Gastroesophageal sphincter (tissue), 4 donors: ENCODE data around the gene CYP1A1. TPM values are rescaled to one million over a fixed set of nuclear protein-coding genes. Genes with fewer than 3 reads are reported as not detected.

Experiments
- ATAC-seq: fragments of 150-250 bp; one replicate; pipeline ENCODE4 v1.9.1; 2016; ENCODE audit warnings: mild to moderate bottlenecking, moderate library complexity
- H3K27ac ChIP-seq, 4 donors: fragments of 200-600 bp; sonication (generic) in 3 of 4; 1 replicate in 3 of 4; 2 replicates in 1 of 4; pipeline ENCODE4 v1.5.1; 2016 to 2019
- H3K27me3 ChIP-seq: fragments of 200-600 bp; sonication (generic); one replicate; pipeline ENCODE4 v1.5.1; 2019
- H3K36me3 ChIP-seq, 2 donors: fragments of 200-600 bp; sonication (generic); one replicate each; pipeline ENCODE4 v1.5.1; 2019; ENCODE audit warnings: control low read depth in 1 of 2
- H3K4me1 ChIP-seq, 3 donors: fragments of 200-600 bp; sonication (generic); 1 replicate in 2 of 3; 2 replicates in 1 of 3; pipeline ENCODE4 v1.5.1; 2016 to 2019; ENCODE audit warnings: control low read depth in 2 of 3
- H3K4me3 ChIP-seq, 2 donors: fragments of 200-600 bp; sonication (generic); one replicate each; pipeline ENCODE4 v1.5.1; 2019; ENCODE audit warnings: mild to moderate bottlenecking in 1 of 2, moderate library complexity in 1 of 2
- H3K9me3 ChIP-seq, 3 donors: fragments of 200-600 bp; sonication (generic); one replicate each; pipeline ENCODE4 v1.5.1; 2017 to 2019; ENCODE audit warnings: control low read depth in 2 of 3
- EP300 ChIP-seq: sonication (generic); formaldehyde crosslinking; IDR thresholded peaks from one replicate; pipeline ENCODE4 v1.6.1; 2017; ENCODE audit warnings: antibody characterized with exemption, mild to moderate bottlenecking
- POLR2A ChIP-seq, 2 donors: fragments of 450-650 bp; IDR thresholded peaks; one replicate each; pipeline ENCODE4 v1.6.1; 2017; ENCODE audit warnings: antibody characterized with exemption in 2 of 2, mild to moderate bottlenecking in 2 of 2, moderate library complexity in 1 of 2
- POLR2AphosphoS5 ChIP-seq: sonication (generic); formaldehyde crosslinking; IDR thresholded peaks from one replicate; pipeline ENCODE4 v1.6.1; 2017; ENCODE audit warnings: antibody characterized with exemption
- WGBS, 2 donors: methylation state at CpG; one replicate each; pipeline ENCODE4 v1.1.5; 2018; ENCODE audit warnings: low coverage in 1 of 2; 5-methylcytosine and 5-hydroxymethylcytosine counted together
- total RNA-seq, 4 donors: library from RNA; depleted of rRNA; stranded (reverse); fragments of >200 nt; gene quantifications; one replicate each; pipeline ENCODE4 v1.1.0, GENCODE V29; 2016
- TF ChIP-seq, protein P1 (sequence below), 4 experiments: fragments of 200-600 bp in 2 of 4; fragments of 450-650 bp in 2 of 4; sonication (generic) in 1 of 4; IDR thresholded peaks; one replicate each; pipeline ENCODE4 v1.5.1; 2017 to 2019; ENCODE audit warnings: antibody characterized with exemption in 4 of 4, mild to moderate bottlenecking in 2 of 4, moderate library complexity in 2 of 4

Gene CYP1A1
- total RNA-seq, 4 donors from 2014 or later: 0.47 to 2.2 TPM; not detected in 2

DNA sequence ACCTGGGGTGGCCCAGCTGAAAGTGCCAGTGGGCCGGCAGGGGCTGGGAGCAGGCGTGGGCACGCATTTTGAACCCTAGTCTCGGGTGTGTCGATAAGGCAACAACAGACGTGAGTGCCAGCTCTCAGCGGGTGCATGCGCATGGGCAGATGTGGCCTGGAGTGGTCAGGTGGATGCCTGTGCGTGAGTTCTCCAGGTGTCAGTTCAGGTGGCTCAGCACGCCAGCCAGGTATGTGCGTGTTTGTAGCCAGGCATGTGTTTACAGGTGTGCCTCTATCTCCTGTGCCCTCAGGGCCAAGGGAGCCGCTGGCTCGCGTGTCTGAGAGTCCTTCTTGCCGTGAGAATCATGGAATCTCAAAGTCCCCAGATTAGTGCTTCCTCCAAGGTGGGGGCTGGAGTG is 38.1 kb upstream of the CYP1A1 start:
- TF ChIP-seq POLR2A (IDR thresholded peaks at IDR 0.05): no peak
- TF ChIP-seq, protein P1, sequence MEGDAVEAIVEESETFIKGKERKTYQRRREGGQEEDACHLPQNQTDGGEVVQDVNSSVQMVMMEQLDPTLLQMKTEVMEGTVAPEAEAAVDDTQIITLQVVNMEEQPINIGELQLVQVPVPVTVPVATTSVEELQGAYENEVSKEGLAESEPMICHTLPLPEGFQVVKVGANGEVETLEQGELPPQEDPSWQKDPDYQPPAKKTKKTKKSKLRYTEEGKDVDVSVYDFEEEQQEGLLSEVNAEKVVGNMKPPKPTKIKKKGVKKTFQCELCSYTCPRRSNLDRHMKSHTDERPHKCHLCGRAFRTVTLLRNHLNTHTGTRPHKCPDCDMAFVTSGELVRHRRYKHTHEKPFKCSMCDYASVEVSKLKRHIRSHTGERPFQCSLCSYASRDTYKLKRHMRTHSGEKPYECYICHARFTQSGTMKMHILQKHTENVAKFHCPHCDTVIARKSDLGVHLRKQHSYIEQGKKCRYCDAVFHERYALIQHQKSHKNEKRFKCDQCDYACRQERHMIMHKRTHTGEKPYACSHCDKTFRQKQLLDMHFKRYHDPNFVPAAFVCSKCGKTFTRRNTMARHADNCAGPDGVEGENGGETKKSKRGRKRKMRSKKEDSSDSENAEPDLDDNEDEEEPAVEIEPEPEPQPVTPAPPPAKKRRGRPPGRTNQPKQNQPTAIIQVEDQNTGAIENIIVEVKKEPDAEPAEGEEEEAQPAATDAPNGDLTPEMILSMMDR (IDR thresholded peaks at IDR 0.05): no peak
- TF ChIP-seq POLR2AphosphoS5: no peak
- no peak for TF ChIP-seq EP300
- Histone ChIP-seq H3K4me1 (peaks cover 0 to 3% (median 0%) of the 10 kb centered on the region in 3 donors), H3K27ac (peak overlapping the region in 1 of 4 donors; percentile 15), H3K27me3 (peaks cover 48% of the 10 kb centered on the region), H3K36me3 (no peaks in the 10 kb centered on the region), H3K9me3 (no peaks in the 10 kb centered on the region), H3K4me3 (no peak overlapping the region)
- ATAC-seq: no peak
- WGBS, 2 donors: no CpG with 5 or more reads among the region's 15 CpGs

DNA sequence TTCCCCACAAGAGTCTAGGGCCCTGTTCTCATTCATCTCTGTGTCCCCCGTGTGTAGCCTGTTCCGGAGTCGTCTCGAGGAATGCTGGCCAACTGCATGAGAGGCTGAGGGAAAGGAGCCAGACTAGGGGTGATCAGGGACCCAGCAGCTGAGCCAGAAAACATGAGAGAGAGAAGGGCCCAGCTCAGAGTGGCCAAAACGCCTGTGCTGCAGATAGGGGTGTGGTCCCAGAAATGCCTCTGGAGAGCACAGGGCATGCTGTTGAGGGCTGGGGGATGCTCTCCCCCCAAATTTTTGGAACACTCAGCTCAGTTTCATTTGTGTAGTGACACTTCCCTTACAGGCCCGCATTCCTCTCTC is 37.4 kb upstream of the CYP1A1 start:
- Histone ChIP-seq H3K9me3 (no peaks in the 10 kb centered on the region), H3K27me3 (peaks cover 42% of the 10 kb centered on the region), H3K4me3 (no peak overlapping the region), H3K4me1 (no peaks in the 10 kb centered on the region), H3K27ac (peak overlapping the region in 1 of 4 donors; percentile 15), H3K36me3 (no peaks in the 10 kb centered on the region)
- WGBS, 2 donors: 79% methylated on average over 2 of the region's 6 CpGs; no CpG with 5 or more reads in 1 of the 2 donors
- TF ChIP-seq POLR2AphosphoS5 (no peak), POLR2A (IDR thresholded peaks at IDR 0.05) (no peak), EP300 (no peak)
- TF ChIP-seq, protein P1 (IDR thresholded peaks at IDR 0.05): no peak
- no peak for ATAC-seq

DNA sequence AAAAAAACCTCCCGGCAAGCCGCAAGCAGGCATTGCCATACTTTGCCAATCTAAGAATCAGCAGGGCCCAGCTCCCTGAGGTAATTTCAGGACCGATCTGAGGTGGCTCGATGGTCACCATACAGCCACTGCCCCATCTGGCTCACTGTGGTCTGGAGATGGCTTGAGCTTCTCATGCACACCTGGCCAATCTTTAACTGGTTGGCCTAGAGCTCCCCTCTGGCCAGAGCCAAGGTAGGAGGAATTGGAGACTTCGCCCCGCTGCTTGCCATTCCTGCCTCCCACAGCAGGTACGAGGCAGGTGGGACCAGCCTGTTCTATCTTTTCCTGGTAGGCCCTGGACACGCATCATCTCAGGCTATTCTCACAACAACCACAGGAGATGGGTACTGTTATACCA is 33.4 kb upstream of the CYP1A1 start:
- H3K36me3 ChIP-seq: no peaks in the 10 kb centered on the region
- no peak overlapping the region for H3K27ac ChIP-seq
- TF ChIP-seq, protein P1 (IDR thresholded peaks at IDR 0.05): no peak
- TF ChIP-seq POLR2AphosphoS5 (no peak), EP300 (no peak), POLR2A (IDR thresholded peaks at IDR 0.05) (no peak)
- WGBS, 2 donors: 92% methylated on average over 4 of the region's 8 CpGs; no CpG with 5 or more reads in 1 of the 2 donors
- no peaks in the 10 kb centered on the region for H3K4me1 ChIP-seq
- no peaks in the 10 kb centered on the region for H3K9me3 ChIP-seq
- no peak overlapping the region for H3K4me3 ChIP-seq
- peaks cover 24% of the 10 kb centered on the region for H3K27me3 ChIP-seq
- no peak for ATAC-seq

DNA sequence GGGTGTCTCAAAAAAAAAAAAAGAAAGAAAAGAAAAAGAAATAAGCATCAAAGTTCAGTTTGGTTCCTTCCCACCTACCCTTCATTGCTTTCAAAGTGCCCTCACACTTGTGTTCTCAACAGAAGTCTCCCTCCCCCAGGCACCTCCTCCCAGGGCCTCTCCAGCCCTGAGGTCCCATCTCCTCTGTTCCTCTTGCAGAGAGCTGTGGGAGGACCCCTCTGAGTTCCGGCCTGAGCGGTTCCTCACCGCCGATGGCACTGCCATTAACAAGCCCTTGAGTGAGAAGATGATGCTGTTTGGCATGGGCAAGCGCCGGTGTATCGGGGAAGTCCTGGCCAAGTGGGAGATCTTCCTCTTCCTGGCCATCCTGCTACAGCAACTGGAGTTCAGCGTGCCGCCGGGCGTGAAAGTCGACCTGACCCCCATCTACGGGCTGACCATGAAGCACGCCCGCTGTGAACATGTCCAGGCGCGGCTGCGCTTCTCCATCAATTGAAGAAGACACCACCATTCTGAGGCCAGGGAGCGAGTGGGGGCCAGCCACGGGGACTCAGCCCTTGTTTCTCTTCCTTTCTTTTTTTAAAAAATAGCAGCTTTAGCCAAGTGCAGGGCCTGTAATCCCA is 29.4 kb upstream of the CYP1A1 start:
- peaks cover 4% of the 10 kb centered on the region for H3K27me3 ChIP-seq
- no CpG with 5 or more reads among the region's 20 CpGs for WGBS, 2 donors
- TF ChIP-seq POLR2AphosphoS5: no peak
- TF ChIP-seq EP300: no peak
- TF ChIP-seq POLR2A (IDR thresholded peaks at IDR 0.05): no peak
- TF ChIP-seq, protein P1 (IDR thresholded peaks at IDR 0.05): no peak
- no peaks in the 10 kb centered on the region for H3K4me1 ChIP-seq
- no peaks in the 10 kb centered on the region for H3K36me3 ChIP-seq
- no peak overlapping the region for H3K4me3 ChIP-seq
- ATAC-seq: no peak
- H3K27ac ChIP-seq: no peak overlapping the region
- no peaks in the 10 kb centered on the region for H3K9me3 ChIP-seq

DNA sequence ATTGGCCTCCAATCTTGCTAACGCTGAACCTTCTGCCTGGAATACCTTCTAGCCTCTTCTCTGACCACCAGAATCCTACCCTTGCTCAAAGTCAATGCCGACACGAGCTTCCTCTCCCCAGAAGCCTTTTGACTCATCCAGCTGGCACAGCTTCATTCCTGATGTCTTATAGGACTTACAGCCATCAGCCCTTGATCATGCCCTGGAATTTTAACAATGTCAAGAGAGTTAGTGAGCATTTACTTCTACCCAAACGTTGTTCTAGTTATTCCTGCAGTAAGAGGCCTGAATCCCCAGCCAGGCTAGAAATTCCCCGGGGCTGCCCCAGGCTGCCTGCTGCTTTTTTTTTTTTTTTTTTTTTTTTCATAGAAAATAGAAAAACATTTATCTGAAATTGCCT is 27.2 kb upstream of the CYP1A1 start:
- Histone ChIP-seq H3K9me3 (no peaks in the 10 kb centered on the region), H3K36me3 (no peaks in the 10 kb centered on the region), H3K4me3 (no peak overlapping the region), H3K27ac (no peak overlapping the region), H3K27me3 (peaks cover 4% of the 10 kb centered on the region), H3K4me1 (no peaks in the 10 kb centered on the region)
- TF ChIP-seq EP300 (no peak), POLR2A (IDR thresholded peaks at IDR 0.05) (no peak), POLR2AphosphoS5 (no peak)
- TF ChIP-seq, protein P1 (IDR thresholded peaks at IDR 0.05): no peak
- WGBS, 2 donors: 32 to 41% methylated on average over 4 to 5 of the region's 5 CpGs
- ATAC-seq: no peak
